Kidney epithelial cell (primary cell): ENCODE results near the gene LHX4. TPM values are rescaled to one million over a fixed set of nuclear protein-coding genes. Genes with fewer than 3 reads are reported as not detected.

Experiments
- DNase-seq: peaks from one replicate; pipeline ENCODE4 v3.0.0-alpha.2; 2010; ENCODE audit warnings: low read depth
- H3K27me3 ChIP-seq: 2 replicates; pipeline ENCODE4 v1.6.0; 2011; ENCODE audit warnings: low read length; ENCODE audit not compliant: control insufficient read depth, insufficient read depth
- H3K36me3 ChIP-seq: 2 replicates; pipeline ENCODE4 v1.5.1; 2011; ENCODE audit warnings: low read length; ENCODE audit not compliant: control insufficient read depth, insufficient read depth
- H3K4me3 ChIP-seq: 2 replicates; pipeline ENCODE4 v1.5.1; 2011; ENCODE audit warnings: low read depth, mild to moderate bottlenecking, control low read depth, low read length
- CTCF ChIP-seq: IDR thresholded peaks from 2 replicates; pipeline ENCODE4 v1.5.1; 2011; ENCODE audit warnings: mild to moderate bottlenecking, moderate library complexity, low read length, control low read depth, inconsistent platforms; ENCODE audit not compliant: insufficient read depth, poor library complexity, severe bottlenecking
- total RNA-seq: library from RNA; depleted of rRNA; stranded (reverse); fragments of >200 nt; gene quantifications from 2 replicates; pipeline ENCODE4 v1.2.3, GENCODE V29; 2015

Gene LHX4
- total RNA-seq, 1 donor from 2014 or later = not detected

GRCh38 chr1:180274221-180274620 lies 44.2 kb downstream of the LHX4 start:
- Histone ChIP-seq H3K27me3 (no peaks in the 10 kb centered on the region), H3K4me3 (no peak overlapping the region), H3K36me3 (no peaks in the 10 kb centered on the region)
- no peak for TF ChIP-seq CTCF
- no peak for DNase-seq

GRCh38 chr1:180275726-180276125 lies 45.7 kb downstream of the LHX4 start:
- DNase-seq = no peak
- Histone ChIP-seq H3K4me3 (no peak overlapping the region), H3K36me3 (no peaks in the 10 kb centered on the region), H3K27me3 (no peaks in the 10 kb centered on the region)
- TF ChIP-seq CTCF = no peak

- no peak for DNase-seq
- Histone ChIP-seq H3K4me3 (no peak overlapping the region), H3K36me3 (no peaks in the 10 kb centered on the region), H3K27me3 (no peaks in the 10 kb centered on the region)
- no peak for TF ChIP-seq CTCF
Observed at GRCh38 chr1:180277476-180278193, 47.6 kb downstream of the LHX4 start.

- DNase-seq = no peak
- Histone ChIP-seq H3K36me3 (no peaks in the 10 kb centered on the region), H3K4me3 (no peak overlapping the region), H3K27me3 (no peaks in the 10 kb centered on the region)
- no peak for TF ChIP-seq CTCF
Observed at GRCh38 chr1:180278194-180278515, 48.1 kb downstream of the LHX4 start.

GRCh38 chr1:180278596-180279395 lies 48.7 kb downstream of the LHX4 start:
- Histone ChIP-seq H3K4me3 (no peak overlapping the region), H3K36me3 (no peaks in the 10 kb centered on the region), H3K27me3 (no peaks in the 10 kb centered on the region)
- TF ChIP-seq CTCF = no peak
- DNase-seq = no peak
